NT2/D1 (cell line): ENCODE results near the gene RAB4A.

ENCODE experiments used
- YY1 ChIP-seq: IDR thresholded peaks from 2 replicates; pipeline ENCODE4 v1.6.1; 2011; ENCODE audit not compliant: insufficient read length, insufficient read depth
- ZNF274 ChIP-seq: IDR thresholded peaks from 2 replicates; pipeline ENCODE4 v1.6.1; 2011; ENCODE audit warnings: mild to moderate bottlenecking, low read depth, low read length

GRCh38 chr1:229284887-229285286 lies 14.0 kb downstream of the RAB4A start:
- TF ChIP-seq ZNF274 = no peak
- TF ChIP-seq YY1 = no peak
